ENCODE measurements around the gene PTPRU. TPM values are rescaled to one million over a fixed set of nuclear protein-coding genes. Genes with fewer than 3 reads are reported as not detected.

PTPRU gene
- polyA plus RNA-seq, 3 donors from 2014 or later = not detected

DNA sequence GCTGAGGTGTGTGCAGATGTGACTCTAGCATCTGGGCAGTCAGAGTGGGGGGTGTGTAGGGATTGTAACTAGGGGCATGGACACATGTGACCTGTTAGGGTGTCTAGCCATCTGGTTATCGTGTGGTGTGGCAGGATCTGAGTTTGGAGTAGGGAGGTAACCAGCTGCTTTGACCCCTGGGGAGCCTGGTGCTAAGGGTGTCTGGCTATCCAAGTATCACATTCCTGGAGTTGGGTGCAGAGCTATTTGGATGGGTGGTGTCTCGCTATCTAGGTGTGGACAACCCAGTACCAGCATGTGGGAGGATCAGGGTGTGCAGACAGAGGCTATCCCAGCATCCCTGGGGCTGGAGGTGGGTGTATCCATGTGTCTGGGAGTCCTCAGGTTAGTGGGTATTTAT lies 4.7 kb downstream of the PTPRU start:
- Mint-ChIP-seq H3K4me1 (peaks cover 14 to 22% of the 10 kb centered on the region in 2 donors), H3K9me3 (peaks cover 0 to 4% (median 0%) of the 10 kb centered on the region in 6 donors), H3K4me3 (no peak overlapping the region), H3K27ac (no peak overlapping the region), H3K27me3 (ENCODE audit: low read depth in 3 of 3) (peaks cover 8 to 28% (median 28%) of the 10 kb centered on the region in 3 donors), H3K36me3 (peaks cover 0 to 6% (median 3%) of the 10 kb centered on the region in 3 donors)
- no peak for DNase-seq

DNA sequence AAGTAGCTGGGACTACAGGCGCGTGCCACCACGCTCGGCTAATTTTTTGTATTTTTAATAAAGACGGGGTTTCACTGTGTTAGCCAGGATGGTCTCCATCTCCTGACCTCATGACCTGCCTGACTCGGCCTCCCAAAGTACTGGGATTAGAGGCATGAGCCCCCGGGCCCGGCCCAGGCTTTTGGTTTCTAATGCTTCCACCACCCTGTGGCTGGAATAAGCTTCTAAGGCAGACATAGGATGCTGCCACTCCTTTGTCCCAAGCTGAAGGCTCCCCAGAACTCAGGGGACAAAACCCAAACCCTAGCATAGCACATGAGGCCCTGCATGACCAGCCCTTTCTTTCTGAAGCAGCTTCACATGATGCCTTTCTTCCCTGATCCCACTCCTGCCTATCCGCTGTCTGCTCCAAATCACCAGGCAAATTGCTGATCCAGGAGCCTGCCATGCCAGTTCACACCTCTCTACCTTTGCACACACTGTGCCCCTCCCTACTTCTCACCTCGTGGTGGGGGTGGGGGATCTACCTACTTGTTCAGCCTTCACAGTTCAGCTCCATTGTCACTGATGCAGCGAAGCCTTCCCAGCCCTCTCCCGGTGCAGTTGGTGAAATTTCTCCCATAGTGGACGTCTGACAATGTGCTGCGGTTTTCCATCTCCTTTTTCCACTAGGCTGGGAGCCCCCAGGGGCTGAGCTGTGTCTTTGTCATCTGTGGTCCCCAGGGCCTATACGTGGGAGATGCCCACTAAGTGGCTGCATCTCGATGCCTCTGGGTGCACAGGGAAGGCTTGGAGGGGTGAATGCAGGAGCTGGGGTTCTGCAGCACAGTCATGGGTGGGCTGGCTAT lies 6.9 kb downstream of the PTPRU start:
- no peak for DNase-seq
- Mint-ChIP-seq H3K4me1 (peaks cover 4 to 6% of the 10 kb centered on the region in 2 donors), H3K27ac (no peak overlapping the region), H3K9me3 (no peaks in the 10 kb centered on the region), H3K36me3 (no peaks in the 10 kb centered on the region), H3K27me3 (ENCODE audit: low read depth in 3 of 3) (peaks cover 6 to 25% (median 23%) of the 10 kb centered on the region in 3 donors), H3K4me3 (no peak overlapping the region)

DNA sequence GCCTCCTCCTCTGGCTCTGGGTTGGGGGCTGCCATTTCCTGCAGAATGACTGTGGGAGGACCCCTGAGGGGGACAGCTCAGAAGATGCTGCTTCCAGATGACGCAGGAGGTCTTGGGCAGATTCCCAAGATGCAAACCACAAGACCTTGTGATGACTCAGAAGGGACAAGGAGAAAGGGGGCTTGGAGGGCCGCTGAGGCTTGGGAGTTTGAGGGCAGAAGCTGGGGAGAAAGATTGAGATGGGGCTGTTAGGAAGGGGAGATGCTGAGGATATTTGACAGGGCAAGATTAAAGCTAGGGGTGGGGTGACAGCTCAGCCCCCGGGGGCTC lies 7.5 kb downstream of the PTPRU start:
- H3K9me3 Mint-ChIP-seq = no peaks in the 10 kb centered on the region
- DNase-seq = no peak
- no peaks in the 10 kb centered on the region for H3K36me3 Mint-ChIP-seq
- H3K4me1 Mint-ChIP-seq = peaks cover 1 to 2% of the 10 kb centered on the region in 2 donors
- no peak overlapping the region for H3K27ac Mint-ChIP-seq
- H3K4me3 Mint-ChIP-seq = no peak overlapping the region
- H3K27me3 Mint-ChIP-seq (ENCODE audit: low read depth in 3 of 3) = peaks cover 6 to 19% (median 19%) of the 10 kb centered on the region in 3 donors

DNA sequence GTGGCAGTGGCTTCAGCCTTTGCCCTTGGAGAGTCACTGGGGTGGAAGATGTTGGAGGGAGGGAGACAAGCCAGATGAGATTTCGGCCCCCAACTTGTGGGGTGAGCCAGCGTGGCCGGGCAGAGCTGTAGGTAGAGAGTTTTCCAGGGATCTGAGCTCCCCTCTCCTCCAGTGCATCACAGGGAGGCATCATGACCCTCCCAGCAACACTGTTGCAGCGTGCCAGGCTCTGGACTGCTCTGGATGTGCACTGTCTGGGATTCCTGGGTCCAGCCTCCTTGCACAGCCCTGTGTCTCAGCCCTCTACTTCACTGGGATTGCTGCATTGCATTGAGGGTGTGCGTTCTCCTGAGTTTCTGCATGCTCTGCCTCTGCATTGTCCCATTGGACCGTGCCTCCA lies 8.9 kb downstream of the PTPRU start:
- no peak for DNase-seq
- Mint-ChIP-seq H3K4me3 (no peak overlapping the region), H3K27ac (no peak overlapping the region), H3K36me3 (no peaks in the 10 kb centered on the region), H3K4me1 (no peaks in the 10 kb centered on the region), H3K27me3 (ENCODE audit: low read depth in 3 of 3) (peaks cover 4 to 11% (median 9%) of the 10 kb centered on the region in 3 donors), H3K9me3 (no peaks in the 10 kb centered on the region)

DNA sequence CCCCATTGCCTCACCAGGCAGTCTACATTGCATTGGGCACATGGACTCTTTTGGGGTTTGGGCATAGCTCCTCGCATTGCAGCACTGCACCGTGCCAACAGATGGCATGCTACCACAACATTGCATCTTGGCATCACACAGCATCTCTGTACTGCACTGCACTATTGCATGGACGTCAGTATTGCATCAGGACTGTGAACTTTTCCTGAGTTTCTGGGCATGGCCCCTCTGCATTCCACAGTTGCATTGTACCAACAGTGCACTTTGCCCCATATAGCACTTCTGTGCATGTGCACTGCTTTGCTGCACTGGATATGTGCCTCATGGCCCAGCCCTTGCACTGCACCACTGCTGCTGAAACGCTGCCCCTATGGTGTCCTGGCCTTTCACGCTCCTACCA lies 9.6 kb downstream of the PTPRU start:
- Mint-ChIP-seq H3K4me1 (no peaks in the 10 kb centered on the region), H3K4me3 (no peak overlapping the region), H3K9me3 (no peaks in the 10 kb centered on the region), H3K27ac (no peak overlapping the region), H3K27me3 (ENCODE audit: low read depth in 3 of 3) (peaks cover 4 to 11% (median 8%) of the 10 kb centered on the region in 3 donors), H3K36me3 (no peaks in the 10 kb centered on the region)
- DNase-seq = no peak

DNA sequence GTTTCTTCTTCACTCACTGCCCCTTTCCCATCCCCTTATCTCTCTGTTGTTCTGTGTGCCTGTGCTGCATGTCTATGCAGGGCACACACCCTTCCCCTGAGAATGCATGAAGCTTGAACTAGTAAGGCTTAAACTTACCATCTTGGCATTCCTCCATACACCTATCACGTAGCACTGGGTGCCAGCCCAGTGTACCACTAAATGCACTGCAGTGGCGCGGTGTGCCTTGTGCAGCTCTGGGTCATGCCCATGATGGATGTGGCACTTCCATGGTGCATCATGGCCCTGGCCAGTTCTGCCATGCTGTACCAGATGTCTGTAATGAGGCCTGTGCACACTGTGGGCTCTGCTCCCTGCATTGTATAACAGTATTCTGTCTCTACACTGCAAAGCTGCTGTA lies 10.7 kb downstream of the PTPRU start:
- Mint-ChIP-seq H3K27me3 (ENCODE audit: low read depth in 3 of 3) (peaks cover 4 to 8% (median 7%) of the 10 kb centered on the region in 3 donors), H3K9me3 (no peaks in the 10 kb centered on the region), H3K4me3 (no peak overlapping the region), H3K36me3 (no peaks in the 10 kb centered on the region), H3K4me1 (no peaks in the 10 kb centered on the region), H3K27ac (no peak overlapping the region)
- DNase-seq = no peak

DNA sequence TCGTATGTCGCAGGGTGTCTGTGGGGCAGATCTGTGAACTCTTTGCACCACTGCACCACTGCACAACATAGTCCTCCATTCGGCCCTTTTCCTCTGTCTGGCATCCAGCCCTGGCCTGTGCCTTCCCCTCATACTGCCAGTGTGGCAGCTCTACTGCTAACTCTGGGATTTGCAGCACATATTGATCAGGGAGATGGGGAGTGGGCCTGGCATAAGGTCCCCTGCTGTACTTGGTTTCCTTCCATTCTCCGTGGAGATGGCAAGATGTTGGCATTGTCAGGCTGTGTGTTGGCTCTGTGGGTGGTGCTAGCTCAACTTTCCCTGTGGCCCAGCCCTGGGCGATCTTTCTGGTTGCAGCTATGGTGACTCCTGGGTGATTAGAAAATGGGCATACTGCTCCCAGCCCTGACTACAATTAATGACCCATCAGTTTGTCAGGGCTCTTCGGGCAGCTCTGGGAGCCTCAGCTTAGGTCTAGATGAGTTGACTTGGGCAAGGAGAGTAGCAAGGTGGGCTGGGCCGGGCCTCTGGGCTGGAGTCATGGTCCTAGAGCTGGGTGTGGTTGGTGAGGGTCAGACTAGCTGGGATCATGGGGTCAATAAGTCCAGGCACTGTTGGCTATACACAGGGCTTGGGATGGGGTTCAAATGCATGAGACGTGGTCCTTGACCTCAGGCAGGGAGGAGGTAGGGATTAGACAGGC lies 11.4 kb downstream of the PTPRU start:
- Mint-ChIP-seq H3K9me3 (no peaks in the 10 kb centered on the region), H3K36me3 (no peaks in the 10 kb centered on the region), H3K27me3 (ENCODE audit: low read depth in 3 of 3) (peaks cover 4 to 7% (median 4%) of the 10 kb centered on the region in 3 donors), H3K4me3 (no peak overlapping the region), H3K4me1 (no peaks in the 10 kb centered on the region), H3K27ac (no peak overlapping the region)
- no peak for DNase-seq

DNA sequence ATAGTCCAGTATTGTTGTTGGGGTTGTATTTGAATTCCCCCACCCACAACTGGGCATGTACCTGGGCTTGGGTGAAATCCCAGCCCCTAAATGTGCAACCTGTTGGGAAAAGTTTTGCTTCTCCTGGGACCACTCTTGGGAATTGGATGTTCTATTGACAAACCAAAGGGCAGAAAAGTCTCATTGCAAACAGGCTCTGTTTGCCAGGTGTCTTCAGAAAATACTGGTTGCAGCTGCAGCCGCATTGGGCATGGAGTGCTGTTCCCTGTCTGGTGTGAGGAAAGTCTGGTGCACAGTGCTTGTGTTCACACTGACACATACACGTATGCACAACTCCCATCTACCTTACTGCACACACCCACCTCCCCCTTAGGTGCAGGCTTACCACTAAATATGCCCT lies 12.1 kb downstream of the PTPRU start:
- no peaks in the 10 kb centered on the region for H3K36me3 Mint-ChIP-seq
- no peak for DNase-seq
- H3K4me3 Mint-ChIP-seq = no peak overlapping the region
- no peaks in the 10 kb centered on the region for H3K9me3 Mint-ChIP-seq
- H3K27me3 Mint-ChIP-seq (ENCODE audit: low read depth in 3 of 3) = peaks cover 3 to 7% (median 4%) of the 10 kb centered on the region in 3 donors
- H3K27ac Mint-ChIP-seq = no peak overlapping the region
- no peaks in the 10 kb centered on the region for H3K4me1 Mint-ChIP-seq

DNA sequence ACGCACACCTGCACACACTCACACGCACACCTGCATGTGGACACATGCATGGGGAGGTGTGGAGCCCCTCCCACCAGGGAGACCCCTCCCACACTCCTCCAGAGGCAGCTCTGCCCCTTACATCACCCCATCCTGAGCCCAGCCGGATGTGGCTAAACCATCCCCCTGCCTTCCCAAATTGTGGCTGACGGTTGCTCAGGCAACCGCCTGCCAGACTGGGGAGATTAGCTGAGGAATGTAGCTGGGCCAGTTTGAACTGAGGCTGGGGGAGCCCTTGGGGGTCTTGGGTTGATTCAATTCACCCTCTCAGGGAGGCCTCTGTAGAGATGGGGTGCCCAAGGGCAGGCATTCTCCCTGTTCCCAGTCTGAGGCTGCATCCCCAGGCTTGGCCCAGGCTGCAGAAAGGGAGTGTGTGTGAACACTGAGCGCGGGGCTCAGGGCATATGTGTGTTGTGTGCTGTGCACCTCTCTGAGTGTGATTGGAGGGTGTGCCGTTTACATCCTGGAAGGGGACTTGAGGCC lies 12.9 kb downstream of the PTPRU start:
- no peaks in the 10 kb centered on the region for H3K36me3 Mint-ChIP-seq
- no peaks in the 10 kb centered on the region for H3K4me1 Mint-ChIP-seq
- H3K27me3 Mint-ChIP-seq (ENCODE audit: low read depth in 3 of 3) = peaks cover 3 to 7% (median 4%) of the 10 kb centered on the region in 3 donors
- DNase-seq = no peak
- no peak overlapping the region for H3K27ac Mint-ChIP-seq
- H3K9me3 Mint-ChIP-seq = no peaks in the 10 kb centered on the region
- no peak overlapping the region for H3K4me3 Mint-ChIP-seq

DNA sequence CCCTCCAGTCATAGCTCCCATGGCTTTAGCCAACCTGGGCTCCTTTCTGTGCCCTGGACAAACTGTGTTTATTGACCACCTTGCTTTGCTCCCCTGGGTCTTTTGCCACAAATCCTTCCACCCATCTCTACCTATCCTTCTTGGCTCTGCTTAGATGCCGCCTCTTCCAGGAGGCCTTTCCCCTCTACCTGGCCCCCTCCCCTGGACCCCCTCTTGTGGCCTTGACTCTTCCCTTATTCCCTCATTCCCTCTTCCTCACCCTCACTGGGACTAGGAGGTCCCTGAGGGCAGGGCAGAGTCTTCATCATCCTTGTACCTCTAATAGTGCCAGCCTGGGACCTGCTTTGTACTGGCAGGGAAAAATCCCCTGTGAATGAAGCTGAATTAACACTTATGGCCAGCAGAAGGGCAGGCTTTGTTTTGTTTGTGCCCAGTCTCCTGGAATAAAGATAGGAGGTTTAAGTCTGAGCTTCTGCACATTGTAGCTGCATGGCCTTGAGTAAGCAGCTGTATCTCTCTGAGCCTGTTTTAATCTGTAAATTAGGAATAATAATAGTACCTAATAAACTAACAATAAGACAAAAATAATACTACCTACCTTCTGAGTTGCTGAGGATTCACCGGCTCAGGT lies 13.7 kb downstream of the PTPRU start:
- H3K4me1 Mint-ChIP-seq = no peaks in the 10 kb centered on the region
- no peaks in the 10 kb centered on the region for H3K36me3 Mint-ChIP-seq
- H3K27ac Mint-ChIP-seq = no peak overlapping the region
- H3K4me3 Mint-ChIP-seq = no peak overlapping the region
- H3K27me3 Mint-ChIP-seq (ENCODE audit: low read depth in 3 of 3) = peaks cover 3 to 7% (median 4%) of the 10 kb centered on the region in 3 donors
- H3K9me3 Mint-ChIP-seq = no peaks in the 10 kb centered on the region
- DNase-seq = no peak

DNA sequence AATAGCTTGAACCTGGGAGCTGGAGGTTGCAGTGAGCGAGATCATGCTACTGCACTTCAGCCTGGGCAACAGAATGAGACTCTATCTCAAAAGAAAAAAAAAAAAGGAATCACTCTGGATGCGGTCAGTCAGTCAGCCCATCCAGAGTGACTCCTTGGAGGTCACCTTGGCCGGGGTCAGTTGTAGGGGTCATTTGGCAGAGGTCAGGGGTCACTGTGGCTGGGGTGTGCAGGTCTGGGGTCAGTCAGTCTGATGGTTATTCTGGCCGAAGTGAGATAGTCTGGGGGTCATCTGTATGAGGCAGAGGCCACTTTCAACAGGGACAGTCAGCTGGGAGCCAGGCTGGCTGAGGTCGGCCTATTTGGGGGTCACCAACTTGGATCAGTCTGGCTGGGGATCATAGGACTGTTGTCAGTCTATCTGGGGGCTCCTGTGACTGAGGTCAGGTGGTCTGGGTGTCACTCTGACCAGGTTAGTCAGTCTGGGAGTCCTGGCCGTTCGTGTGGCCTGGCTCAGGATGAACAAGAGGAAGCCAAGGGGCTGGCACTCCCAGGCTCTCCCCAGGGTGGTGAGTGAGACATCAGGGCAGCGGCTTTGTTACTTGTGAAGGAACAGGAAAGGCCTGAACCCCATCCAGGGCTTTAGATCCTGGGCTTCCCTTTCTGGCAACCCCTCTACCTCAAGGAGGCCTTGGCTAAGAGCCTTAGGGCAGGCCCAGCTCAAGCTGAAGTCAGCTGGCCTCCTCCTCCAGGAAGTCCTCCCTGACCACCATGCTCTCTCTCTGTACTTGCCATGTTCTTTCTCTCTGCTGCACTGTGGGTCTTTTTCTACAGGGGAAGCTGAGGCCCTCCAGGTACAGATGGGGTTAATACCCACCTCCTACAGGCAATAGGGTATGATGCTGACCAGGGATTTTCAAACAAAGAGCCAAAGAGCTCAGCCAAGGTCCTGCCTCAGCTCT lies 15.1 kb downstream of the PTPRU start:
- no peaks in the 10 kb centered on the region for H3K9me3 Mint-ChIP-seq
- no peak overlapping the region for H3K27ac Mint-ChIP-seq
- H3K4me1 Mint-ChIP-seq = no peaks in the 10 kb centered on the region
- no peak overlapping the region for H3K4me3 Mint-ChIP-seq
- DNase-seq = no peak
- no peaks in the 10 kb centered on the region for H3K36me3 Mint-ChIP-seq
- H3K27me3 Mint-ChIP-seq (ENCODE audit: low read depth in 3 of 3) = peaks cover 3 to 8% (median 7%) of the 10 kb centered on the region in 3 donors

DNA sequence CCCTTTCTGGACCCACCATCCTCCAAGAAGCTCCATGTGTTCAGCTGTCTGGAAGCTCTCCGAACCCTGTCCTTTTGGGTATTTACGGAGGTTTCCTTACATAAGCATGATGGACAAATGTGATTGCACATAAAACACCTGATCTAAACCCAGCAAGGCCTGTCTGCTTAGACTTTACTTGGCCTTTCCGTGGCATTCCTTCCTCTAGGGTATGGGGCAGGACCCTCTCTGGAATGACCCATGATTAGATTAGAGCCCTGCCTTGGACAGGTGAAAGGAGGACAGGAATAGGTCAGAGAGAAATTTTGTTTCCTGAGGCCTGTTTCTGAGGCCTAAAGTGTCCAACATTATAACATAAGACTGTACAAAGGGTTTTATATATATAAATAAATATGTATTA lies 16.9 kb downstream of the PTPRU start:
- no peaks in the 10 kb centered on the region for H3K9me3 Mint-ChIP-seq
- H3K4me3 Mint-ChIP-seq = no peak overlapping the region
- H3K36me3 Mint-ChIP-seq = no peaks in the 10 kb centered on the region
- H3K4me1 Mint-ChIP-seq = no peaks in the 10 kb centered on the region
- DNase-seq = no peak
- H3K27me3 Mint-ChIP-seq (ENCODE audit: low read depth in 3 of 3) = peaks cover 0 to 10% (median 8%) of the 10 kb centered on the region in 3 donors
- H3K27ac Mint-ChIP-seq = no peak overlapping the region

DNA sequence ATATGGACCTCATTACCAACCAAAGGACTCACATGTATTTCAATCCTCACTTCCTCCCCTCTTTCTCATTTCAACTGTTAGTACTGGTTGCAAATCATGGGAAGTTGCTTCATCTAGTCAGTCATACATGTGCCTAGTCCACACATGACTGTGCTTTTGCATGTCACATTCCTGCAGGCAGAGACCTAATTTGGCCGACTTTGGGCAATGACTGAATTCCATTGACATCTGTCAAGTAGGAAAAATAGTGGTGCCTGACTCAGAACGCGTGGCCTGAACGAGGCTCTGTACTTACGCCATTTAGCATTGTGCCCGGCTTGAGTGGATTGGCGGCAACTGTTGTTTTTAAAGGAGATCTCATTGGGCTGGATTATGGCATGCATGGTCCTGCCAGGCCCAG lies 18.0 kb downstream of the PTPRU start:
- Mint-ChIP-seq H3K27ac (no peak overlapping the region), H3K4me1 (no peaks in the 10 kb centered on the region), H3K36me3 (no peaks in the 10 kb centered on the region), H3K27me3 (ENCODE audit: low read depth in 3 of 3) (peaks cover 1 to 15% (median 10%) of the 10 kb centered on the region in 3 donors), H3K4me3 (no peak overlapping the region), H3K9me3 (no peaks in the 10 kb centered on the region)
- DNase-seq = no peak
